CD14-positive monocyte (primary cell): Measurements from ENCODE around the gene KRT2. TPM values are rescaled to one million over a fixed set of nuclear protein-coding genes. Genes with fewer than 3 reads are reported as not detected.

Source experiments
- DNase-seq, 3 donors: peaks; one replicate each; pipeline ENCODE4 v3.0.0-alpha.2; 2011 to 2022
- H2AFZ ChIP-seq: 2 replicates; pipeline ENCODE4 v1.6.0; 2012; ENCODE audit warnings: mild to moderate bottlenecking, low read depth, low read length, inconsistent platforms; ENCODE audit not compliant: insufficient read depth, poor library complexity, severe bottlenecking
- H3K27ac ChIP-seq, 2 donors: 1 replicate in 1 of 2; 2 replicates in 1 of 2; pipeline ENCODE4 v1.5.1; 2012 to 2013; ENCODE audit warnings: low read length in 2 of 2, control low read depth in 1 of 2, inconsistent platforms in 1 of 2, low read depth in 1 of 2, mild to moderate bottlenecking in 1 of 2
- H3K27me3 ChIP-seq, 2 donors: one replicate each; pipeline versions ENCODE4 v1.6.0 to v1.6.1; 2011 to 2013; ENCODE audit warnings: low read length in 2 of 2; ENCODE audit not compliant: control insufficient read depth in 2 of 2, insufficient read depth in 2 of 2
- H3K36me3 ChIP-seq, 2 donors: replicated peaks in 1 of 2; 1 replicate in 1 of 2; 2 replicates in 1 of 2; pipeline versions ENCODE4 v1.5.1 to v1.6.1; 2012 to 2013; ENCODE audit warnings: low read length in 2 of 2, control low read depth in 1 of 2, inconsistent platforms in 1 of 2, mild to moderate bottlenecking in 1 of 2; ENCODE audit not compliant: insufficient read depth in 2 of 2, control insufficient read depth in 1 of 2
- H3K4me1 ChIP-seq, 2 donors: 1 replicate in 1 of 2; 2 replicates in 1 of 2; pipeline versions ENCODE4 v1.5.1 to v1.6.1; 2012 to 2013; ENCODE audit warnings: low read length in 2 of 2, control low read depth in 1 of 2, inconsistent platforms in 1 of 2, mild to moderate bottlenecking in 1 of 2, moderate library complexity in 1 of 2; ENCODE audit not compliant: insufficient read depth in 2 of 2, control insufficient read depth in 1 of 2
- H3K4me2 ChIP-seq: replicated peaks from 2 replicates; pipeline ENCODE3; 2012; ENCODE audit warnings: low read length, moderate library complexity, mild to moderate bottlenecking; ENCODE audit not compliant: poor library complexity, severe bottlenecking; ENCODE audit errors: extremely low read depth
- H3K4me3 ChIP-seq, 3 experiments: fragments of 200-600 bp in 1 of 3; sonication (generic) in 1 of 3; replicated peaks in 1 of 3; 1 replicate in 2 of 3; 2 replicates in 1 of 3; pipeline ENCODE4 v1.5.1; 2011 to 2013; ENCODE audit warnings: low read length in 3 of 3, mild to moderate bottlenecking in 3 of 3, control low read depth in 2 of 3, low read depth in 2 of 3, inconsistent platforms in 1 of 3, moderate library complexity in 1 of 3
- H3K79me2 ChIP-seq: 2 replicates; pipeline ENCODE4 v1.6.0; 2012; ENCODE audit warnings: mild to moderate bottlenecking, control low read depth, inconsistent platforms, low read length, moderate library complexity; ENCODE audit not compliant: insufficient read depth
- H3K9ac ChIP-seq: 2 replicates; pipeline ENCODE4 v1.6.0; 2017; ENCODE audit warnings: low read length, mild to moderate bottlenecking; ENCODE audit not compliant: insufficient read depth, poor library complexity, severe bottlenecking
- H3K9me3 ChIP-seq, 2 donors: replicated peaks in 1 of 2; 1 replicate in 1 of 2; 2 replicates in 1 of 2; pipeline versions ENCODE4 v1.5.1 to v1.6.1; 2012 to 2013; ENCODE audit warnings: low read length in 2 of 2, control low read depth in 1 of 2; ENCODE audit not compliant: control insufficient read depth in 1 of 2, insufficient read depth in 1 of 2
- H4K20me1 ChIP-seq: 2 replicates; pipeline ENCODE4 v1.6.0; 2012; ENCODE audit warnings: mild to moderate bottlenecking, low read length, control low read depth, moderate library complexity; ENCODE audit not compliant: insufficient read depth
- H3K27ac Mint-ChIP-seq, 7 donors: one replicate each; pipeline ENCODE4 v1.8.0; 2020; ENCODE audit warnings: mild to moderate bottlenecking in 7 of 7, mixed read lengths in 7 of 7, moderate library complexity in 6 of 7, inconsistent platforms in 2 of 7
- H3K27me3 Mint-ChIP-seq, 3 donors: one replicate each; pipeline ENCODE4 v1.8.0; 2021 to 2022; ENCODE audit warnings: low read depth in 3 of 3, mild to moderate bottlenecking in 3 of 3, mixed read lengths in 3 of 3, moderate library complexity in 3 of 3, inconsistent platforms in 1 of 3
- H3K36me3 Mint-ChIP-seq, 2 donors: one replicate each; pipeline ENCODE4 v1.8.0; 2020; ENCODE audit warnings: mixed read lengths in 2 of 2, inconsistent platforms in 1 of 2, mild to moderate bottlenecking in 1 of 2
- H3K4me1 Mint-ChIP-seq: one replicate; pipeline ENCODE4 v1.8.0; 2020; ENCODE audit warnings: mild to moderate bottlenecking, mixed read lengths
- H3K4me3 Mint-ChIP-seq, 2 donors: one replicate each; pipeline ENCODE4 v1.8.0; 2020; ENCODE audit warnings: mild to moderate bottlenecking in 2 of 2, mixed read lengths in 2 of 2, moderate library complexity in 1 of 2
- H3K9me3 Mint-ChIP-seq, 7 donors: one replicate each; pipeline ENCODE4 v1.8.0; 2020 to 2022; ENCODE audit warnings: mixed read lengths in 7 of 7, mild to moderate bottlenecking in 6 of 7, moderate library complexity in 6 of 7, inconsistent platforms in 2 of 7
- CTCF ChIP-seq: fragments of 200-600 bp; IDR thresholded peaks from one replicate; pipeline ENCODE4 v1.8.0; 2022; ENCODE audit warnings: antibody characterized with exemption, mild to moderate bottlenecking
- WGBS: methylation state at CpG from one replicate; pipeline ENCODE4 v1.1.5; 2013; ENCODE audit warnings: missing lambda C conversion rate; ENCODE audit not compliant: insufficient coverage; 5-methylcytosine and 5-hydroxymethylcytosine counted together
- intact Hi-C, 2 donors: fragments of 100-400 bp; cut with micrococcal nuclease; formaldehyde crosslinking; loops; one replicate each; pipeline versions ENCODE4 v1.15.0 to v1.15.1; 2023
- polyA plus RNA-seq, 3 donors: library from polyadenylated mRNA; depleted of rRNA in 1 of 3; unstranded in 2 of 3; stranded (reverse) in 1 of 3; fragments of 300-500 nt in 2 of 3; fragments of >200 nt in 1 of 3; fragmentation: Illumina TruSeq in 2 of 3; gene quantifications; 1 replicate in 2 of 3; 2 replicates in 1 of 3; pipeline ENCODE4 v1.2.3, GENCODE V29; 2012 to 2021

The KRT2 gene
- polyA plus RNA-seq, 3 donors = not detected

GRCh38 chr12:52636189-52636588 lies 15.8 kb downstream of the KRT2 start:
- TF ChIP-seq CTCF = no peak
- H3K36me3 Mint-ChIP-seq = no peaks in the 10 kb centered on the region
- Histone ChIP-seq H3K27me3 (no peaks in the 10 kb centered on the region), H4K20me1 (no peaks in the 10 kb centered on the region), H3K9ac (no peak overlapping the region), H2AFZ (no peak overlapping the region), H3K36me3 (no peaks in the 10 kb centered on the region), H3K4me3 (no peak overlapping the region), H3K4me2 (no peak overlapping the region), H3K9me3 (no peaks in the 10 kb centered on the region), H3K27ac (no peak overlapping the region), H3K4me1 (peaks cover 0 to 8% of the 10 kb centered on the region in 2 donors), H3K79me2 (no peaks in the 10 kb centered on the region)
- no peak overlapping the region for H3K27ac Mint-ChIP-seq
- H3K27me3 Mint-ChIP-seq = peaks cover 0 to 5% (median 2%) of the 10 kb centered on the region in 3 donors
- intact Hi-C loops = no loop called here
- no peaks in the 10 kb centered on the region for H3K9me3 Mint-ChIP-seq
- 0% methylated on average over 1 of the region's 6 CpGs for WGBS
- no peak for DNase-seq
- H3K4me3 Mint-ChIP-seq = no peak overlapping the region
- H3K4me1 Mint-ChIP-seq = peaks cover 5% of the 10 kb centered on the region

GRCh38 chr12:52634266-52635056 lies 17.6 kb downstream of the KRT2 start:
- no peaks in the 10 kb centered on the region for H3K27me3 ChIP-seq
- Mint-ChIP-seq H3K4me3 (no peak overlapping the region), H3K36me3 (no peaks in the 10 kb centered on the region), H3K9me3 (no peaks in the 10 kb centered on the region), H3K27me3 (peaks cover 0 to 7% (median 4%) of the 10 kb centered on the region in 3 donors), H3K4me1 (peaks cover 8% of the 10 kb centered on the region), H3K27ac (no peak overlapping the region)
- H3K4me2 ChIP-seq = no peak overlapping the region
- H3K27ac ChIP-seq = no peak overlapping the region
- no peak overlapping the region for H3K9ac ChIP-seq
- no peak overlapping the region for H2AFZ ChIP-seq
- H3K79me2 ChIP-seq = no peaks in the 10 kb centered on the region
- H3K9me3 ChIP-seq = no peaks in the 10 kb centered on the region
- no peak overlapping the region for H3K4me3 ChIP-seq
- WGBS = 82% methylated on average over 6 of the region's 7 CpGs
- no peak for DNase-seq
- no peaks in the 10 kb centered on the region for H4K20me1 ChIP-seq
- intact Hi-C loops = no loop called here
- TF ChIP-seq CTCF = no peak
- H3K36me3 ChIP-seq = no peaks in the 10 kb centered on the region
- H3K4me1 ChIP-seq = peaks cover 0 to 8% of the 10 kb centered on the region in 2 donors
